Caco-2 (cell line): ENCODE data around the gene SEC22C. TPM values are rescaled to one million over a fixed set of nuclear protein-coding genes. Genes with fewer than 3 reads are reported as not detected.

Experiments
- BruUV-seq: library from RNA; stranded (reverse); fragments of 400-500 nt; replicated peaks from 2 replicates; lab custom pipeline; 2021; lab: Mats Ljungman, UMichigan
- CTCF ChIA-PET: fragments of 300-600 bp; sonication (Branson Sonifier 250); formaldehyde crosslinking; loops from one replicate; lab custom pipeline; 2022; ENCODE audit warnings: antibody characterized with exemption; lab: Charles Lee
- POLR2A ChIA-PET: fragments of 300-600 bp; sonication (Branson Sonifier 250); formaldehyde crosslinking; loops from one replicate; lab custom pipeline; 2022; ENCODE audit warnings: antibody characterized with exemption; lab: Charles Lee
- DNase-seq, 2 experiments: peaks; one replicate each; pipeline versions ENCODE4 v3.0.0 to v3.0.0-alpha.2; 2020 to 2022
- H3K27me3 ChIP-seq: replicated peaks from 2 replicates; pipeline ENCODE4 v1.6.0; 2011; ENCODE audit warnings: low read length; ENCODE audit not compliant: control insufficient read depth, insufficient read depth
- H3K36me3 ChIP-seq: 2 replicates; pipeline ENCODE4 v1.5.1; 2011; ENCODE audit warnings: low read length; ENCODE audit not compliant: control insufficient read depth, insufficient read depth
- H3K4me1 ChIP-seq: fragments of 250-450 bp; sonication (Bioruptor Pico); 2 replicates; pipeline ENCODE4 v1.5.1; 2020; ENCODE audit warnings: mild to moderate bottlenecking
- H3K4me3 ChIP-seq: 2 replicates; pipeline ENCODE4 v1.5.1; 2011; ENCODE audit warnings: low read depth, mild to moderate bottlenecking, control low read depth, low read length
- H3K9me3 ChIP-seq: fragments of 250-450 bp; sonication (Bioruptor Pico); 2 replicates; pipeline ENCODE4 v1.5.1; 2020; ENCODE audit warnings: mild to moderate bottlenecking, moderate library complexity
- H3K27ac Mint-ChIP-seq: one replicate; pipeline ENCODE4 v1.8.0; 2022; ENCODE audit warnings: mixed read lengths; ENCODE audit not compliant: unreplicated experiment
- H3K27me3 Mint-ChIP-seq: one replicate; pipeline ENCODE4 v1.8.0; 2022; ENCODE audit warnings: mixed read lengths; ENCODE audit not compliant: insufficient read depth, unreplicated experiment
- H3K36me3 Mint-ChIP-seq: one replicate; pipeline ENCODE4 v1.8.0; 2022; ENCODE audit warnings: mild to moderate bottlenecking, mixed read lengths; ENCODE audit not compliant: insufficient read depth, unreplicated experiment
- H3K4me1 Mint-ChIP-seq: one replicate; pipeline ENCODE4 v1.8.0; 2022; ENCODE audit warnings: low read depth, mixed read lengths; ENCODE audit not compliant: unreplicated experiment
- H3K4me3 Mint-ChIP-seq: one replicate; pipeline ENCODE4 v1.8.0; 2022; ENCODE audit warnings: mild to moderate bottlenecking, moderate library complexity, mixed read lengths; ENCODE audit not compliant: unreplicated experiment
- H3K9me3 Mint-ChIP-seq: one replicate; pipeline ENCODE4 v1.8.0; 2022; ENCODE audit warnings: mixed read lengths; ENCODE audit not compliant: unreplicated experiment
- CTCF ChIP-seq, 2 experiments: fragments of 200-600 bp in 1 of 2; IDR thresholded peaks; 1 replicate in 1 of 2; 2 replicates in 1 of 2; pipeline versions ENCODE4 v1.5.1 to v1.8.0; 2011 to 2022; ENCODE audit warnings: antibody characterized with exemption in 1 of 2, control low read depth in 1 of 2, inconsistent platforms in 1 of 2, low read depth in 1 of 2, low read length in 1 of 2, mild to moderate bottlenecking in 1 of 2, moderate library complexity in 1 of 2; ENCODE audit not compliant: insufficient read depth in 1 of 2, severe bottlenecking in 1 of 2, unreplicated experiment in 1 of 2
- intact Hi-C: fragments of 100-400 bp; cut with micrococcal nuclease; formaldehyde crosslinking; loops from one replicate; pipeline ENCODE4 v1.10.0; 2022; ENCODE audit not compliant: unreplicated experiment
- total RNA-seq: library from RNA; stranded (reverse); gene quantifications from 2 replicates; pipeline ENCODE4 v1.2.3, GENCODE V29; 2022

The SEC22C gene
- total RNA-seq, 1 experiment from 2014 or later: 36.4 TPM

- Mint-ChIP-seq H3K4me1 (no peaks in the 10 kb centered on the region), H3K4me3 (no peak overlapping the region), H3K27me3 (no peaks in the 10 kb centered on the region), H3K27ac (no peak overlapping the region), H3K36me3 (peaks cover 55% of the 10 kb centered on the region), H3K9me3 (no peaks in the 10 kb centered on the region)
- intact Hi-C loops: no loop called here
- DNase-seq: no peak
- no TSS peak for BruUV-seq
- Histone ChIP-seq H3K36me3 (no peaks in the 10 kb centered on the region), H3K27me3 (no peaks in the 10 kb centered on the region), H3K9me3 (no peaks in the 10 kb centered on the region), H3K4me3 (no peak overlapping the region), H3K4me1 (no peaks in the 10 kb centered on the region)
- no peak for TF ChIP-seq CTCF (IDR thresholded peaks at IDR 0.05; ENCODE audit: insufficient read depth in 1 of 2, low read depth in 1 of 2, low read length in 1 of 2, severe bottlenecking in 1 of 2, unreplicated experiment in 1 of 2)
- ChIA-PET CTCF (no interaction called here), POLR2A (no interaction called here)
Observed at GRCh38 chr3:42556089-42556632, 25.6 kb downstream of the SEC22C start.

- Mint-ChIP-seq H3K27ac (no peak overlapping the region), H3K36me3 (peaks cover 48% of the 10 kb centered on the region), H3K9me3 (no peaks in the 10 kb centered on the region), H3K27me3 (no peaks in the 10 kb centered on the region), H3K4me1 (no peaks in the 10 kb centered on the region), H3K4me3 (no peak overlapping the region)
- CTCF ChIA-PET: interaction anchor here (0.5 kb wide), 1 partner anchor 50 kb away, joined by 6 read pairs; the partner anchor contains the start of gene VIPR1
- H3K36me3 ChIP-seq: no peaks in the 10 kb centered on the region; the same call in 1 of the 2 replicates
- H3K4me3 ChIP-seq: no peak overlapping the region
- POLR2A ChIA-PET: no interaction called here
- H3K9me3 ChIP-seq: no peaks in the 10 kb centered on the region
- DNase-seq: no peak
- no peaks in the 10 kb centered on the region for H3K4me1 ChIP-seq
- BruUV-seq: no TSS peak
- H3K27me3 ChIP-seq: no peaks in the 10 kb centered on the region
- intact Hi-C loops: no loop called here
- no peak for TF ChIP-seq CTCF (IDR thresholded peaks at IDR 0.05; ENCODE audit: insufficient read depth in 1 of 2, low read depth in 1 of 2, low read length in 1 of 2, severe bottlenecking in 1 of 2, unreplicated experiment in 1 of 2)
Observed at GRCh38 chr3:42552830-42553229, 28.9 kb downstream of the SEC22C start.

- ChIA-PET CTCF (interaction anchor here (1.0 to 1.3 kb wide), 2 partner anchors 8 to 49 kb away, joined by 6 to 9 read pairs; no protein-coding TSS in a partner anchor), POLR2A (no interaction called here)
- DNase-seq: no peak
- no peaks in the 10 kb centered on the region for H3K9me3 ChIP-seq
- peaks cover 23% of the 10 kb centered on the region for H3K36me3 Mint-ChIP-seq
- H3K4me3 ChIP-seq: no peak overlapping the region
- no TSS peak for BruUV-seq
- H3K27me3 Mint-ChIP-seq: no peaks in the 10 kb centered on the region
- intact Hi-C loops: no loop called here
- H3K4me1 Mint-ChIP-seq: no peaks in the 10 kb centered on the region
- no peaks in the 10 kb centered on the region for H3K27me3 ChIP-seq
- H3K4me3 Mint-ChIP-seq: no peak overlapping the region
- no peak overlapping the region for H3K27ac Mint-ChIP-seq
- H3K36me3 ChIP-seq: no peaks in the 10 kb centered on the region; the same call in 1 of the 2 replicates
- H3K9me3 Mint-ChIP-seq: no peaks in the 10 kb centered on the region
- H3K4me1 ChIP-seq: no peaks in the 10 kb centered on the region
- TF ChIP-seq CTCF (IDR thresholded peaks at IDR 0.05; ENCODE audit: insufficient read depth in 1 of 2, low read depth in 1 of 2, low read length in 1 of 2, severe bottlenecking in 1 of 2, unreplicated experiment in 1 of 2): no peak
Observed at GRCh38 chr3:42550250-42550649, 31.5 kb downstream of the SEC22C start.
